ENCODE data around the gene RPSA. TPM values are rescaled to one million over a fixed set of nuclear protein-coding genes. Genes with fewer than 3 reads are reported as not detected.
A peak's percentile ranks its signal among the peaks of the same experiment; 100 is the strongest.
"Not testable (repeated sequence)": the region's sequence is repeated elsewhere in the genome, so short reads cannot be mapped to it uniquely, and the experiment has no call there.

The RPSA gene
- total RNA-seq, 3 donors from 2014 or later = 2,416 to 2,801 (median 2,677) TPM

DNA sequence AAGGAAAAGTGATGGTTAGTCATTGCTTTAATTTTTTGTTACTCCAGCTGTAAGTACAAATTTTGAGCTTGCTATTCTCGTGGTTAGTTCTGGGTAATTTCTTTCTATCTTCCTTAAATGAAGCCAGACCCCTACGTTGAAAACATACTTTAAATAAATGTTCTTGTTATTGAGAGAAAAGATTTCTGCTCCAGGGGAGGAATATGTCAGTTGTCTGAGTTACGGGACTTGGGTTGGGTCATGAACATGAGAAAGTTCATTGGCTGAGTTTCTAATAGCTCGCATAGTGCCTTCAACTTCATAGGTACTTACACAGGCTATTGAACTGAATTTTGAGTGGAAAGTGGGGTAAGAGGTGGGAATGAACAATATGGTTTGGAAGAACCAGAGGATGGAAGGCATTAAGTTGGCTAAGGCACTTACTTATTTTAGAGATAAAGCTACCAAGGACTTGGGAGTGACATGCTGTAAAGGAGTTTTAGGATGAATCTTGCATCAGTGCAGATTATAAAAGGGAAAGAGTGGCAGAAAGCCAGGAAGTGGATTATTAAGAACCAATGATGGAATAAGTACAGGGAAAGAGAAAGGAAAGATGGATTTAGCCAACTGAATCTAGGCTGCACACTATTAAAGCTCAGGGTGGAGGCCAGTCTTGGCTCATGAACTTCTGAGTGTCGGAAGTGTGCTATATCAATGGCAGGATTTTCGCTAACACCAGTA, 1.4 kb downstream of the RPSA start:
- H3K4me1 Mint-ChIP-seq (ENCODE audit: low read depth) = peaks cover 45% of the 10 kb centered on the region
- peaks cover 53% of the 10 kb centered on the region for H3K36me3 Mint-ChIP-seq (ENCODE audit: insufficient read depth)
- peak overlapping the region; percentile 88 for H3K4me3 Mint-ChIP-seq
- no peaks in the 10 kb centered on the region for H3K27me3 Mint-ChIP-seq (ENCODE audit: low read depth)
- ATAC-seq (no peak), DNase-seq (no peak)
- no peaks in the 10 kb centered on the region for H3K9me3 Mint-ChIP-seq

DNA sequence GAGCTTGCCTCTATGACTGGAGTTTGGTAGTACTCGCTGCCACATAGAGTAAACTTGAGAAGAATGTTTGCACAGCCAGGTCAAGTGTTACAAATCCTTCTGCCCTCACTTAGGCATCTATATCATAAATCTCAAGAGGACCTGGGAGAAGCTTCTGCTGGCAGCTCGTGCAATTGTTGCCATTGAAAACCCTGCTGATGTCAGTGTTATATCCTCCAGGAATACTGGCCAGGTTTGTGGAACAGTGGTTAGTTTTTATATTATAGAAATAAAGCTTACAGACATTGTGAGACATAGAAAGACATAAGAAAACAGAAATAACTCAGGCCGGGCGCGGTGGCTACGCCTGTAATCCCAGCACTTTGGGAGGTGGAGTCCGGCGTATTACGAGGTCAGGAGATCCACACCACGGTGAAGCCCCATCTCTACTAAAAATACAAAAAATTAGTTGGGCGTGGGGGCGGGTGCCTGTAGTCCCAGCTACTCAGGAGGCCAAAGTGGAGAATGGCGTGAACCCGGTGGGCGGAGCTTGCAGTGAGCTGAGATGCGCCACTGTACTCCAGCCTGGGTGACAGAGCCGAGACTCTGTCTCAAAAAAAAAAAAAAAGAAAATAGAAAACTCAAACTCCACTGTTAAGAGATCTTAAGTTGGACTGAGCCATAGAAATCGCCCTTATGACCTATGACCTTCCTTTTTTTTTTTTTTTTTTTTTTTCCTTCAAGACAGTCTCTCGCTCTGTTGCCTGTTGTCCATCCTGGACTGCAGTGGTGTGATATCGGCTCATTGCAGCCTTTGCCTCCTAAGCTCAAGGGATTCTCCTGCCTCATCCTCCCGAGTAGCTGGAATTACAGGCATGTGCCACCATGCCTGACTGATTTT, 2.2 kb downstream of the RPSA start:
- DNase-seq (no peak), ATAC-seq (no peak)
- no peaks in the 10 kb centered on the region for H3K27me3 Mint-ChIP-seq (ENCODE audit: low read depth)
- peaks cover 56% of the 10 kb centered on the region for H3K36me3 Mint-ChIP-seq (ENCODE audit: insufficient read depth)
- H3K9me3 Mint-ChIP-seq = no peaks in the 10 kb centered on the region
- H3K4me3 Mint-ChIP-seq = peak overlapping the region; percentile 88
- H3K4me1 Mint-ChIP-seq (ENCODE audit: low read depth) = peaks cover 45% of the 10 kb centered on the region

DNA sequence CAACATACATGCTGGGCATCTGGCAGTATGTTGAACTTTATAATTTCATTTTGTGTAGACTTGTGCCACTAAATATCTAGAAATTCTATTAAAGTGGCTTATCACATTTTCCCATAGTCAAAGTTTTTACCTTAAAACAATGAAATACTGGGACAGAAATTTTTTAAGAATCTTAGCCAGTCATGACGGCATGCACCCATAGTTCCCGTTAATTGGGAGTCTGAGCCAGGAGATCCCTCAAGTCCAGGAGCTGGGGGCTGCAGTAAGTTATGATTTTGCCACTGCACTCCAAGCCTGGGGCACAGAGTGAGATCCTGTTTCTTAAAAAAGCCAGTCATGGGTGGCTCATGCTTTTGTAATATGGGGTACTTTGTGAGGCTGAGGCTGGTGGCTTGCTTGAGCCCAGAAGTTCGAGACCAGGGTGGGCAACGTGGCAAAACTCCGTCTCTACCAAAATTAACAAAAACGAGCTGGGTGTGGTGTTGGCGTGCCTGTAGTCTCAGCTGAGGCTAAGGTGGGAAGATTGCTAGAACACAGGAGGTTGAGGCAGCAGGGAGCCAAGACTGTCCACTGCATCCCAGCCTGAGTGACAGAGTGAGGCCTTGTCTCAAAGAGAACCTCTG, 3.1 kb downstream of the RPSA start:
- H3K4me3 Mint-ChIP-seq = peak overlapping the region; percentile 88
- H3K27me3 Mint-ChIP-seq (ENCODE audit: low read depth) = no peaks in the 10 kb centered on the region
- peaks cover 45% of the 10 kb centered on the region for H3K4me1 Mint-ChIP-seq (ENCODE audit: low read depth)
- no peak for DNase-seq
- peaks cover 63% of the 10 kb centered on the region for H3K36me3 Mint-ChIP-seq (ENCODE audit: insufficient read depth)
- H3K9me3 Mint-ChIP-seq = no peaks in the 10 kb centered on the region
- no peak for ATAC-seq

DNA sequence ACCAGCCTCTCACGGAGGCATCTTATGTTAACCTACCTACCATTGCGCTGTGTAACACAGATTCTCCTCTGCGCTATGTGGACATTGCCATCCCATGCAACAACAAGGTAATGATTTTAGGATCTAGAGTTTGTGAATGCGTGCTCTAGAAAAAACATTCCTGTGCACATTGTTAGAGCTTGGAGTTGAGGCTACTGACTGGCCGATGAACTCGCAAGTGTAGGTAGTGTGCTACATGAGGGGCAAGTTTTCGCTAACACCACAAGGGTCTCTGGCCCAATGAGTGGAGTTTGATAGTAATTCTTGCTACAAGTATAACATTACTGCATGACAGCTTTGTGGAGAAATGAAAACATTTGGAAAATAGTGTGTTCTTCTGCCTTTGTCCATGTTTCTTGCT, 4.4 kb downstream of the RPSA start:
- Mint-ChIP-seq H3K36me3 (ENCODE audit: insufficient read depth) (peaks cover 68% of the 10 kb centered on the region), H3K27me3 (ENCODE audit: low read depth) (no peaks in the 10 kb centered on the region), H3K4me1 (ENCODE audit: low read depth) (peaks cover 47% of the 10 kb centered on the region), H3K4me3 (peak overlapping the region; percentile 51), H3K9me3 (no peaks in the 10 kb centered on the region)
- ATAC-seq = no peak
- DNase-seq = no peak

DNA sequence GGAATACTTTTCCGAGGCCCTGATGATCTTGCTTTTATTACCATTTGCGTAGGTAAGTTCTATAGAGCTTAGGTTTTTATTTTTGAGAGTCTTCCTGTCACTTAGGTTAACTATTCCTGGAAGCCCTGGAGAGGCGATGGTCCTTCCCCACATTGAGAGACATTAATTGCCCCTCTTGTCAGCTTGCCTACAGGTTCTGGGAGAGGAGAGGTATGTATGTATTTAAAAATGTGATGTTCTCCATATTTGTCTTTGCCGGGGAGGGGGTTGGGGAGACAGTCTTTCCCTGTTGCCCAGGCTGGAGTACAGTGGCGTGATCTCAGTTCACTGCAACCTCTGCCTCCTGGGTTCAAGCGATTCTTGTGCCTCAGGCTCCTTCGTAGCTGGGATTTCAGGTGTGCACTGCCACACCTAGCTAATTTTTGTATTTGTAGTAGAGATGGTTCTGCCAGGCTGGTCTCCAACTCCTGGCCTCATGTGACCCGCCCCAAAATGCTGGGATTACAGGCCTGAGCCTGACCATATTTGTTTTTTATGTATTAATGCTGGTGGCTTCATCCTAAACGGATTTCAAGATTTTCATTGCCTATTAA, 6.2 kb downstream of the RPSA start:
- Mint-ChIP-seq H3K4me1 (ENCODE audit: low read depth) (peaks cover 41% of the 10 kb centered on the region), H3K36me3 (ENCODE audit: insufficient read depth) (peaks cover 61% of the 10 kb centered on the region), H3K27me3 (ENCODE audit: low read depth) (no peaks in the 10 kb centered on the region), H3K9me3 (no peaks in the 10 kb centered on the region), H3K4me3 (peak overlapping the region; percentile 23)
- ATAC-seq = no peak
- DNase-seq = no peak

DNA sequence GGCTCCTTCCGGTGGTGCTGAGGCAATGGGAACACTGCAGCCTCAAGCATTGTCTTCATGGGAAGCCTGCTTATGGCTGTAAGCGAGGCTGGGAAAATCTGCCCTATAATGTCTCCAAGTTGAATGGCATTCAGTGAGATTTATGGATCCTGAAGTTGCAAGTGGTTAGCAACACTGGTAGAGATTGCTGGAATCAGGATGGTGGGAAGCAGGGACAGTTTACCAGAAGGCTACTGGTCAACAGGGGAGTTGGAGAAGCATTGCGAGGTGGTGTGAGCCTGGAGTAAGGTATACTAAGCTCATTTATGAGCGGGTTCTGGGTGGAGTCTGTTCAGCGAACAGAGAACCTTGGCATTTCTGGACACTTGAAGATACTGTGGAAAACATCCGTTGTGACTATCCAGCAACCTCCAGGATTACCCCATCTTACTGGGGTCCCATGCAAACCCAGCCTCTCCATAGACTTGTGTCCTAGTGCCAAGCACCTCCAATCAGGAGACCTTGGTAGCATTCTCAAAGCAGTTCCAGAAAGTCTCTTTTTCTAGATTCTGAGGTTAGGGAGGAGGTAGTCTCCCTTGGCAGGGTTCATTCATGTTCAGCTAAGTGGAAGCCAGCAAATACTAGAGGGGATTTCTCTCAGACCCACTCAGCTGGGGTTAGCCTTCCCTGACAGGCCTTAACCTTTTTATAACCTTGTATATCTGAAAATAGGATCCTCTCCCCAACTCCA, 7.3 kb downstream of the RPSA start:
- Mint-ChIP-seq H3K27me3 (ENCODE audit: low read depth) (no peaks in the 10 kb centered on the region), H3K4me3 (no peak overlapping the region)

DNA sequence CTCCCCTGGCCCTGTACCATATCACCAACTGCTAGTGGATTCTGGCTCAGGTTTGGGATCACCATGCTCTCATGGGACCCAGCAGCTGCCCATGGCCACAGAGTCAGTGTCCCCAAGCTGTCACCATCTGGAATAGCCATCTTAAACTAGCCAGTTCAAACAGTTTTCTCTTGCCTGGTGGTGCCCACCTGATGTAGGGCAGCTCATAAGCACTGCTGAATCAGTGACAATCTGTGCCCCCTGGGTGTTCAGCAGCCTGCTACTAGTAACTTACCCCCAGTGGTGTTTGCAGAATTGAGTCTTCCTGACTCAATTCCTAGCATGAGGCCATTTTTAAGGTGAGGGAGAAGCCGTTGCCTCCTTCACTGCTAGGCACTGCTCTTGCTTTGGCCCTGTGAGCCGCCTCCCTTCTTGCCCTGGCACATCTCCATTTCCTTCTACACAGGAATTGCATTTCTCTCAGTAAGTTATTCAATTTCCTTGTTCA, 7.9 kb downstream of the RPSA start:
- H3K4me1 Mint-ChIP-seq (ENCODE audit: low read depth) = peaks cover 31% of the 10 kb centered on the region
- ATAC-seq (peak; percentile 26 to 27), DNase-seq (no peak)
- H3K27me3 Mint-ChIP-seq (ENCODE audit: low read depth) = no peaks in the 10 kb centered on the region
- no peaks in the 10 kb centered on the region for H3K9me3 Mint-ChIP-seq
- no peak overlapping the region for H3K4me3 Mint-ChIP-seq
- H3K36me3 Mint-ChIP-seq (ENCODE audit: insufficient read depth) = peaks cover 50% of the 10 kb centered on the region

More for the DNA sequence above, 7.3 kb downstream of the RPSA start:
- no peak for DNase-seq
- Mint-ChIP-seq H3K36me3 (ENCODE audit: insufficient read depth) (peaks cover 55% of the 10 kb centered on the region), H3K9me3 (no peaks in the 10 kb centered on the region), H3K4me1 (ENCODE audit: low read depth) (peaks cover 35% of the 10 kb centered on the region)
- peak; percentile 3 to 8 for ATAC-seq

GRCh38 chr3:39415302-39415701, 8.8 kb downstream of the RPSA start:
- H3K4me3 Mint-ChIP-seq = peak overlapping the region; percentile 26
- not testable (repeated sequence) for H3K9me3 Mint-ChIP-seq; DNase-seq; H3K27me3 Mint-ChIP-seq (ENCODE audit: low read depth)
- peaks cover 42% of the 10 kb centered on the region for H3K36me3 Mint-ChIP-seq (ENCODE audit: insufficient read depth)
- ATAC-seq = peak; percentile 0
- peaks cover 24% of the 10 kb centered on the region for H3K4me1 Mint-ChIP-seq (ENCODE audit: low read depth)

DNA sequence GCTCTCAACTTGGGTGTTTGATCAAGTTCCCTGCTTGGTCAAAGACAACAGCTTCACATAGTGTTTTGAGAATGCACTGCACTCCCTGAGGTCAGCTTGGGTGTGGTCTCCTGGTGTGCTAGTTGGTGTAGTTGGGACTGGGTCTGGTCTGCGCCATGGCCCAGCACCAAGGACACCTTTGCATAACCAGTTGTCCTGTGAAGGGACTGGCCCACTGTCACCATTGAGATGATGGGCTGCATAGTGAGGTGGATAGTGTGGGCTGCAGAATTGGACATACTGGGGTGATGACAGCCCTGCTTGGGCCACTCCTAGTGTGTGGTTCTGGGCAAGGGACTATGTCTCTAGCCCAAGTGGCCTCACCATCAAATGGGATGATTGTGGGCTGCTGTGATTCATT, 9.5 kb downstream of the RPSA start:
- peak; percentile 8 to 11 for ATAC-seq
- Mint-ChIP-seq H3K9me3 (no peaks in the 10 kb centered on the region), H3K4me1 (ENCODE audit: low read depth) (peaks cover 17% of the 10 kb centered on the region), H3K4me3 (no peak overlapping the region), H3K27me3 (ENCODE audit: low read depth) (peaks cover 1% of the 10 kb centered on the region), H3K36me3 (ENCODE audit: insufficient read depth) (peaks cover 38% of the 10 kb centered on the region)
- DNase-seq = no peak

- H3K36me3 Mint-ChIP-seq (ENCODE audit: insufficient read depth) = peaks cover 31% of the 10 kb centered on the region
- not testable (repeated sequence) for H3K9me3 Mint-ChIP-seq; H3K4me1 Mint-ChIP-seq (ENCODE audit: low read depth); H3K27me3 Mint-ChIP-seq (ENCODE audit: low read depth); DNase-seq; ATAC-seq; H3K4me3 Mint-ChIP-seq
Measured at GRCh38 chr3:39416998-39417397, 10.5 kb downstream of the RPSA start.

DNA sequence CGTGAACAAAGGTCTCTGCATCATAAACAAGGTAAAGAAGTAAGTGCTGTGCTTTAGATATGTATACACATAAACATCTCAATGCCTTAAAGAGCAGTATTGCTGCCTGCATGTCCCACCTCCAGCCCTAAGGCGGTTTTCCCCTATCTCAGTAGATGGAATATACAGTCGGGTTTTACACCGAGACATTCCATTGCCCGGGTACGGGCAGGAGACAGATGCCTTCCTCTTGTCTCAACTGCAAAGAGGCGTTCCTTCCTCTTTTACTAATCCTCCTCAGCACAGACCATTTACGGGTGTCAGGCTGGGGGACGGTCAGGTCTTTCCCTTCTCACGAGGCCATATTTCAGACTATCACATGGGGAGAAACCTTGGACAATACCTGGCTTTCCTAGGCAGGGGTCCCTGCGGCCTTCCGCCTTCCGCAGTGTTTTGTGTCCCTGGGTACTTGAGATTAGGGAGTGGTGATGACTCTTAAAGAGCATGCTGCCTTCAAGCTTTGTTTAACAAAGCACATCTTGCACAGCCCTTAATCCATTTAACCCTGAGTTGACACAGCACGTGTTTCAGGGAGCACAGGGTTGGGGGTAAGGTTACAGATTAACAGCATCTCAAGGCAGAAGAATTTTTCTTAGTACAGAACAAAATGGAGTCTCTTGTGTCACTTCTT, 12.2 kb downstream of the RPSA start:
- H3K36me3 Mint-ChIP-seq (ENCODE audit: insufficient read depth) = peaks cover 19% of the 10 kb centered on the region
- not testable (repeated sequence) for H3K4me1 Mint-ChIP-seq (ENCODE audit: low read depth); H3K4me3 Mint-ChIP-seq; ATAC-seq; DNase-seq; H3K27me3 Mint-ChIP-seq (ENCODE audit: low read depth); H3K9me3 Mint-ChIP-seq

GRCh38 chr3:39419742-39420315, 13.3 kb downstream of the RPSA start:
- DNase-seq (no peak), ATAC-seq (no peak)
- no peaks in the 10 kb centered on the region for H3K4me1 Mint-ChIP-seq (ENCODE audit: low read depth)
- no peak overlapping the region for H3K4me3 Mint-ChIP-seq
- H3K27me3 Mint-ChIP-seq (ENCODE audit: low read depth) = peaks cover 1% of the 10 kb centered on the region
- peaks cover 10% of the 10 kb centered on the region for H3K36me3 Mint-ChIP-seq (ENCODE audit: insufficient read depth)
- no peaks in the 10 kb centered on the region for H3K9me3 Mint-ChIP-seq

GRCh38 chr3:39420543-39420942, 14.0 kb downstream of the RPSA start:
- Mint-ChIP-seq H3K4me1 (ENCODE audit: low read depth) (no peaks in the 10 kb centered on the region), H3K36me3 (ENCODE audit: insufficient read depth) (peaks cover 8% of the 10 kb centered on the region), H3K9me3 (no peaks in the 10 kb centered on the region), H3K27me3 (ENCODE audit: low read depth) (peaks cover 1% of the 10 kb centered on the region), H3K4me3 (no peak overlapping the region)
- ATAC-seq (no peak), DNase-seq (no peak)
